Measurements from ENCODE around the gene RREB1. TPM values are rescaled to one million over a fixed set of nuclear protein-coding genes. Genes with fewer than 3 reads are reported as not detected.

The RREB1 gene
- total RNA-seq, 1 donor from 2014 or later: 41.8 TPM

- H3K4me2 ChIP-seq (ENCODE audit: low read length): peak overlapping the region; percentile 61
- no peak overlapping the region for H3K4me3 ChIP-seq (ENCODE audit: insufficient read depth, low read depth, low read length)
- peaks cover 8% of the 10 kb centered on the region for H3K4me1 ChIP-seq (ENCODE audit: insufficient read depth, low read length)
- no peaks in the 10 kb centered on the region for H3K9me3 ChIP-seq (ENCODE audit: insufficient read depth, low read depth, low read length)
- peaks cover 100% of the 10 kb centered on the region for H3K79me2 ChIP-seq (ENCODE audit: insufficient read depth, low read length)
- H3K36me3 ChIP-seq (ENCODE audit: insufficient read depth, low read length): no peaks in the 10 kb centered on the region
- H3K9ac ChIP-seq (ENCODE audit: low read length): no peak overlapping the region
- H3K27ac Mint-ChIP-seq (ENCODE audit: unreplicated experiment): no peak overlapping the region
- H3K4me1 Mint-ChIP-seq (ENCODE audit: low read depth, unreplicated experiment): peaks cover 49% of the 10 kb centered on the region
- H3K27me3 Mint-ChIP-seq (ENCODE audit: low read depth, unreplicated experiment): no peaks in the 10 kb centered on the region
- no peak overlapping the region for H3K27ac ChIP-seq (ENCODE audit: low read depth, low read length)
- DNase-seq (ENCODE audit: low read depth) (no peak), FAIRE-seq (no peak)
- H3K9me3 Mint-ChIP-seq (ENCODE audit: unreplicated experiment): no peaks in the 10 kb centered on the region
- TF ChIP-seq CTCF (IDR thresholded peaks at IDR 0.05; ENCODE audit: insufficient read depth, low read depth, low read length): no peak
- TF ChIP-seq EZH2 (IDR thresholded peaks at IDR 0.05; ENCODE audit: insufficient read depth, low read length): no peak
- no peaks in the 10 kb centered on the region for H3K36me3 Mint-ChIP-seq (ENCODE audit: low read depth, unreplicated experiment)
- no peaks in the 10 kb centered on the region for H3K27me3 ChIP-seq (ENCODE audit: insufficient read depth, low read length)
- H3K4me3 Mint-ChIP-seq (ENCODE audit: unreplicated experiment): peak overlapping the region; percentile 71
- peaks cover 79% of the 10 kb centered on the region for H4K20me1 ChIP-seq (ENCODE audit: insufficient read depth, low read length)
- no peak overlapping the region for H2AFZ ChIP-seq (ENCODE audit: low read depth, low read length)
Observed at GRCh38 chr6:7112741-7113313, 5.1 kb downstream of the RREB1 start.

- no peak overlapping the region for H3K27ac ChIP-seq (ENCODE audit: low read depth, low read length)
- no peak overlapping the region for H2AFZ ChIP-seq (ENCODE audit: low read depth, low read length)
- H3K27ac Mint-ChIP-seq (ENCODE audit: unreplicated experiment): no peak overlapping the region
- no peak overlapping the region for H3K9ac ChIP-seq (ENCODE audit: low read length)
- H3K36me3 ChIP-seq (ENCODE audit: insufficient read depth, low read length): no peaks in the 10 kb centered on the region
- H3K4me1 Mint-ChIP-seq (ENCODE audit: low read depth, unreplicated experiment): peaks cover 51% of the 10 kb centered on the region
- H3K9me3 ChIP-seq (ENCODE audit: insufficient read depth, low read depth, low read length): no peaks in the 10 kb centered on the region
- H3K27me3 ChIP-seq (ENCODE audit: insufficient read depth, low read length): no peaks in the 10 kb centered on the region
- no peaks in the 10 kb centered on the region for H3K27me3 Mint-ChIP-seq (ENCODE audit: low read depth, unreplicated experiment)
- no peak overlapping the region for H3K4me2 ChIP-seq (ENCODE audit: low read length)
- no peak overlapping the region for H3K4me3 ChIP-seq (ENCODE audit: insufficient read depth, low read depth, low read length)
- no peak for TF ChIP-seq CTCF (IDR thresholded peaks at IDR 0.05; ENCODE audit: insufficient read depth, low read depth, low read length)
- DNase-seq (ENCODE audit: low read depth): no peak
- peaks cover 93% of the 10 kb centered on the region for H4K20me1 ChIP-seq (ENCODE audit: insufficient read depth, low read length)
- no peaks in the 10 kb centered on the region for H3K9me3 Mint-ChIP-seq (ENCODE audit: unreplicated experiment)
- no peak overlapping the region for H3K4me3 Mint-ChIP-seq (ENCODE audit: unreplicated experiment)
- H3K4me1 ChIP-seq (ENCODE audit: insufficient read depth, low read length): peaks cover 7% of the 10 kb centered on the region
- no peaks in the 10 kb centered on the region for H3K36me3 Mint-ChIP-seq (ENCODE audit: low read depth, unreplicated experiment)
- FAIRE-seq: no peak
- peaks cover 100% of the 10 kb centered on the region for H3K79me2 ChIP-seq (ENCODE audit: insufficient read depth, low read length)
Observed at GRCh38 chr6:7114744-7115458, 7.1 kb downstream of the RREB1 start.
